Endodermal cell (in vitro differentiated cells): Measurements from ENCODE around the gene ONECUT3. TPM values are rescaled to one million over a fixed set of nuclear protein-coding genes. Genes with fewer than 3 reads are reported as not detected.

ENCODE experiments used
- DNase-seq: peaks from one replicate; pipeline ENCODE4 v3.0.0-alpha.2; 2017
- H3K27ac ChIP-seq: 2 replicates; pipeline ENCODE4 v1.5.1; 2013; ENCODE audit warnings: mild to moderate bottlenecking, low read depth, low read length, moderate library complexity
- H3K27me3 ChIP-seq: 2 replicates; pipeline ENCODE4 v1.6.1; 2013; ENCODE audit warnings: mild to moderate bottlenecking, low read length, moderate library complexity; ENCODE audit not compliant: insufficient read depth, control insufficient read depth, poor library complexity, severe bottlenecking
- H3K36me3 ChIP-seq: 2 replicates; pipeline ENCODE4 v1.7.0; 2013; ENCODE audit warnings: mild to moderate bottlenecking, low read length, moderate library complexity; ENCODE audit not compliant: control insufficient read depth, insufficient read depth
- H3K4me1 ChIP-seq: one replicate; pipeline ENCODE4 v1.7.0; 2013; ENCODE audit warnings: low read length; ENCODE audit not compliant: control insufficient read depth, insufficient read depth
- H3K4me3 ChIP-seq: 2 replicates; pipeline ENCODE4 v1.5.1; 2013; ENCODE audit warnings: mild to moderate bottlenecking, low read length, moderate library complexity
- H3K9ac ChIP-seq: 2 replicates; pipeline ENCODE4 v1.6.1; 2013; ENCODE audit warnings: mild to moderate bottlenecking, low read length, moderate library complexity; ENCODE audit not compliant: poor library complexity, severe bottlenecking; ENCODE audit errors: extremely low read depth
- H3K9me3 ChIP-seq: 2 replicates; pipeline ENCODE4 v1.6.1; 2013; ENCODE audit warnings: mild to moderate bottlenecking, low read length, moderate library complexity; ENCODE audit not compliant: control insufficient read depth
- H3K27ac Mint-ChIP-seq: 2 replicates; pipeline ENCODE4 v1.8.0; 2020; ENCODE audit warnings: mixed read lengths
- H3K27me3 Mint-ChIP-seq: 2 replicates; pipeline ENCODE4 v1.8.0; 2021; ENCODE audit warnings: mild to moderate bottlenecking, mixed read lengths; ENCODE audit not compliant: insufficient read depth
- H3K36me3 Mint-ChIP-seq: 2 replicates; pipeline ENCODE4 v1.8.0; 2020; ENCODE audit warnings: low read depth, mixed read lengths
- H3K4me1 Mint-ChIP-seq: 2 replicates; pipeline ENCODE4 v1.8.0; 2020; ENCODE audit warnings: mixed read lengths
- H3K4me3 Mint-ChIP-seq: 2 replicates; pipeline ENCODE4 v1.8.0; 2020; ENCODE audit warnings: mild to moderate bottlenecking, moderate library complexity, mixed read lengths
- H3K9me3 Mint-ChIP-seq: 2 replicates; pipeline ENCODE4 v1.8.0; 2020; ENCODE audit warnings: mild to moderate bottlenecking, mixed read lengths
- CTCF ChIP-seq: fragments of 200-600 bp; sonication (generic); conservative IDR thresholded peaks from 2 replicates; pipeline ENCODE4 v1.5.0; 2021; ENCODE audit warnings: antibody characterized with exemption, mild to moderate bottlenecking
- WGBS, 2 experiments: methylation state at CpG; one replicate each; pipeline versions ENCODE4 v1.1.5 to v1.1.7; 2013; ENCODE audit warnings: missing lambda C conversion rate in 2 of 2, mixed read lengths in 1 of 2; ENCODE audit not compliant: insufficient coverage in 1 of 2, insufficient read length in 1 of 2; 5-methylcytosine and 5-hydroxymethylcytosine counted together
- total RNA-seq, 2 donors: library from RNA; stranded (reverse); fragmentation: NEBNext Ultra II Directional in 1 of 2; extraction: Animal tissue kit (Norgen Biotek cat#: 25700) in 1 of 2; gene quantifications; 2 replicates in 1 of 2; 3 replicates in 1 of 2; pipeline ENCODE4 v1.2.1, GENCODE V29; 2021

ONECUT3 gene
- total RNA-seq, 2 donors from 2014 or later: 0.04 TPM; not detected in 1

GRCh38 chr19:1767464-1767933 is 14.2 kb downstream of the ONECUT3 start:
- Histone ChIP-seq H3K9me3 (peaks cover 15% of the 10 kb centered on the region), H3K27me3 (peaks cover 98% of the 10 kb centered on the region), H3K9ac (no peak overlapping the region), H3K4me3 (no peak overlapping the region), H3K4me1 (no peaks in the 10 kb centered on the region), H3K36me3 (no peaks in the 10 kb centered on the region), H3K27ac (no peak overlapping the region)
- TF ChIP-seq CTCF: peak; percentile 93
- WGBS, 2 experiments: 0 to 8% methylated on average over 6 to 21 of the region's 21 CpGs
- Mint-ChIP-seq H3K27me3 (peaks cover 91% of the 10 kb centered on the region), H3K27ac (no peak overlapping the region), H3K4me3 (no peak overlapping the region), H3K36me3 (no peaks in the 10 kb centered on the region), H3K4me1 (no peaks in the 10 kb centered on the region), H3K9me3 (peaks cover 11% of the 10 kb centered on the region)
- DNase-seq: peak; percentile 89

GRCh38 chr19:1768248-1768647 is 14.9 kb downstream of the ONECUT3 start:
- H3K27me3 ChIP-seq: peaks cover 98% of the 10 kb centered on the region
- no peak overlapping the region for H3K4me3 ChIP-seq
- no peak overlapping the region for H3K9ac ChIP-seq
- peak; percentile 94 for DNase-seq
- no peak overlapping the region for H3K27ac ChIP-seq
- no peak overlapping the region for H3K27ac Mint-ChIP-seq
- H3K36me3 ChIP-seq: no peaks in the 10 kb centered on the region
- 37 to 53% methylated on average over 8 to 13 of the region's 13 CpGs for WGBS, 2 experiments
- peak; percentile 74 for TF ChIP-seq CTCF
- no peaks in the 10 kb centered on the region for H3K36me3 Mint-ChIP-seq
- no peak overlapping the region for H3K4me3 Mint-ChIP-seq
- H3K9me3 Mint-ChIP-seq: peaks cover 11% of the 10 kb centered on the region
- H3K27me3 Mint-ChIP-seq: peaks cover 91% of the 10 kb centered on the region
- no peaks in the 10 kb centered on the region for H3K4me1 Mint-ChIP-seq
- no peaks in the 10 kb centered on the region for H3K4me1 ChIP-seq
- peaks cover 15% of the 10 kb centered on the region for H3K9me3 ChIP-seq

GRCh38 chr19:1768918-1769644 is 15.8 kb downstream of the ONECUT3 start:
- H3K27me3 Mint-ChIP-seq: peaks cover 91% of the 10 kb centered on the region
- TF ChIP-seq CTCF: no peak
- H3K36me3 ChIP-seq: no peaks in the 10 kb centered on the region
- H3K4me1 Mint-ChIP-seq: no peaks in the 10 kb centered on the region
- no peak for DNase-seq
- no peak overlapping the region for H3K4me3 ChIP-seq
- no peak overlapping the region for H3K4me3 Mint-ChIP-seq
- no peaks in the 10 kb centered on the region for H3K4me1 ChIP-seq
- H3K27ac ChIP-seq: no peak overlapping the region
- no peak overlapping the region for H3K9ac ChIP-seq
- H3K27ac Mint-ChIP-seq: no peak overlapping the region
- WGBS, 2 experiments: 92 to 93% methylated on average over 5 to 6 of the region's 9 CpGs
- H3K36me3 Mint-ChIP-seq: no peaks in the 10 kb centered on the region
- H3K27me3 ChIP-seq: peaks cover 98% of the 10 kb centered on the region
- H3K9me3 ChIP-seq: peaks cover 15% of the 10 kb centered on the region
- peaks cover 13% of the 10 kb centered on the region for H3K9me3 Mint-ChIP-seq
